ENCODE results near the gene JPH3.

DNA sequence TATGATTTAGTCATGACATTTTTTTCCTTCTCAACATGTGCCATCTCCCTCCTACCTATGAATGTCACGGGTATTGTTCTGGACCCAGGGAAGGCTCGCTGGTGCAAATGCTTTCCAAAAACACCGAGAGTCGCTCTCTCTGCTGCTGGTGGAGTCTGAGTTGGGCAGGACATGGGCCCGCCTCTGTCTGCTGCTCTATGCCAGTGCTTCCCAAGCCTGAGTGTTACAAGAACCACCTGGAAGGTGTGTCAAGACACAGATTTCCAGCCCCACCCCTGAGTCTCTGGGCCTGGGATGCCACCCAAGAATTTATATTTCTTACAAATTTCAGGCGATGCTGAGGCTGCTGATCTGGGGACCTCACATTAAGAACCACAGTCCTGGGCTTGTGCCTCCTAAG, 9.1 kb downstream of the JPH3 start:
- TF ChIP-seq, protein P1, sequence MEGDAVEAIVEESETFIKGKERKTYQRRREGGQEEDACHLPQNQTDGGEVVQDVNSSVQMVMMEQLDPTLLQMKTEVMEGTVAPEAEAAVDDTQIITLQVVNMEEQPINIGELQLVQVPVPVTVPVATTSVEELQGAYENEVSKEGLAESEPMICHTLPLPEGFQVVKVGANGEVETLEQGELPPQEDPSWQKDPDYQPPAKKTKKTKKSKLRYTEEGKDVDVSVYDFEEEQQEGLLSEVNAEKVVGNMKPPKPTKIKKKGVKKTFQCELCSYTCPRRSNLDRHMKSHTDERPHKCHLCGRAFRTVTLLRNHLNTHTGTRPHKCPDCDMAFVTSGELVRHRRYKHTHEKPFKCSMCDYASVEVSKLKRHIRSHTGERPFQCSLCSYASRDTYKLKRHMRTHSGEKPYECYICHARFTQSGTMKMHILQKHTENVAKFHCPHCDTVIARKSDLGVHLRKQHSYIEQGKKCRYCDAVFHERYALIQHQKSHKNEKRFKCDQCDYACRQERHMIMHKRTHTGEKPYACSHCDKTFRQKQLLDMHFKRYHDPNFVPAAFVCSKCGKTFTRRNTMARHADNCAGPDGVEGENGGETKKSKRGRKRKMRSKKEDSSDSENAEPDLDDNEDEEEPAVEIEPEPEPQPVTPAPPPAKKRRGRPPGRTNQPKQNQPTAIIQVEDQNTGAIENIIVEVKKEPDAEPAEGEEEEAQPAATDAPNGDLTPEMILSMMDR (IDR thresholded peaks at IDR 0.05), result no peak
- no peak for TF ChIP-seq POLR2A (IDR thresholded peaks at IDR 0.05)
